Tibial artery (tissue), 4 donors: ENCODE data around the gene PHETA1.

Experiments
- DNase-seq, 2 donors: peaks; one replicate each; pipeline ENCODE4 v3.0.0-alpha.2; 2019
- H3K27ac ChIP-seq, 2 donors: fragments of 200-600 bp; sonication (generic) in 1 of 2; 1 replicate in 1 of 2; 2 replicates in 1 of 2; pipeline ENCODE4 v1.5.1; 2018 to 2019; ENCODE audit warnings: mild to moderate bottlenecking in 1 of 2
- H3K27me3 ChIP-seq, 2 donors: fragments of 200-600 bp; sonication (generic) in 1 of 2; one replicate each; pipeline versions ENCODE4 v1.5.1 to v1.6.0; 2016 to 2019
- H3K36me3 ChIP-seq, 3 donors: fragments of 200-600 bp; sonication (generic) in 2 of 3; one replicate each; pipeline ENCODE4 v1.5.1; 2016 to 2019; ENCODE audit warnings: mild to moderate bottlenecking in 2 of 3
- H3K4me1 ChIP-seq, 4 donors: fragments of 200-600 bp; sonication (generic) in 2 of 4; 1 replicate in 3 of 4; 2 replicates in 1 of 4; pipeline ENCODE4 v1.5.1; 2016 to 2019
- H3K4me3 ChIP-seq, 2 donors: fragments of 200-600 bp; sonication (generic) in 1 of 2; 1 replicate in 1 of 2; 2 replicates in 1 of 2; pipeline ENCODE4 v1.5.1; 2018 to 2019; ENCODE audit warnings: mild to moderate bottlenecking in 2 of 2
- H3K9me3 ChIP-seq, 3 donors: fragments of 200-600 bp; sonication (generic) in 1 of 3; one replicate each; pipeline ENCODE4 v1.5.1; 2016 to 2019
- intact Hi-C: fragments of 100-400 bp; cut with DNase I; formaldehyde crosslinking; loops from one replicate; pipeline ENCODE4 v1.15.0; 2023; ENCODE audit warnings: low total_unique reads
- TF ChIP-seq, protein P1 (sequence below), 2 experiments: fragments of 200-600 bp in 1 of 2; fragments of 450-650 bp in 1 of 2; IDR thresholded peaks; one replicate each; pipeline ENCODE4 v1.5.1; 2017 to 2019; ENCODE audit warnings: antibody characterized with exemption in 2 of 2, mild to moderate bottlenecking in 1 of 2, moderate library complexity in 1 of 2

Gene PHETA1

DNA sequence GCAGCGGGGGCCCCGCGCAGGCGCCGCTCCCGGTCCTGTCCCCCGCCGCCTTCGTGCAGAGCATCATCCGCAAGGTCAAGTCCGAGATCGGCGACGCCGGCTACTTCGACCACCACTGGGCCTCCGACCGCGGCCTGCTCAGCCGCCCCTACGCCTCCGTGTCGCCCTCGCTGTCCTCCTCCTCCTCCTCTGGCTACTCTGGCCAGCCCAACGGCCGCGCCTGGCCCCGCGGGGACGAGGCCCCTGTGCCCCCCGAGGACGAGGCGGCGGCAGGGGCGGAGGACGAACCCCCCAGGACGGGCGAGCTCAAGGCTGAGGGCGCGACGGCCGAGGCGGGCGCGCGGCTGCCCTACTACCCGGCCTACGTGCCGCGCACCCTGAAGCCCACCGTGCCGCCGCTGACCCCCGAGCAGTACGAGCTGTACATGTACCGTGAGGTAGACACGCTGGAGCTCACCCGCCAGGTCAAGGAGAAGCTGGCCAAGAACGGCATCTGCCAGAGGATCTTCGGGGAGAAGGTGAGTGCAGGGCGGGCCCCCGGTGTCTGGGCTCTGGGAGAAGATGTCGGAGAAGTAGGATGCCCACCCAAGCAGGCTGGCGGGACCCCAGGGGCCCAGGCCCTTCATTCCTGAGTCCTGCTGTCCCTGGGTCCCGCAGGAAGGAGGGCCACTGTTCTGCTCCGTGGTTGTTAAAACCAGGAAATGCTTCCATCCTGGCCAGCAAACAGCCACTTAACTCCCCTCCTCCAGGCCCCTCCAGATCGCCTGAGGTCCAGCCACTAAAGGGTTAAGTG is 48.4 kb downstream of the PHETA1 start:
- H3K27me3 ChIP-seq = peaks cover 0 to 31% of the 10 kb centered on the region in 2 donors
- DNase-seq = no peak
- no peaks in the 10 kb centered on the region for H3K36me3 ChIP-seq

DNA sequence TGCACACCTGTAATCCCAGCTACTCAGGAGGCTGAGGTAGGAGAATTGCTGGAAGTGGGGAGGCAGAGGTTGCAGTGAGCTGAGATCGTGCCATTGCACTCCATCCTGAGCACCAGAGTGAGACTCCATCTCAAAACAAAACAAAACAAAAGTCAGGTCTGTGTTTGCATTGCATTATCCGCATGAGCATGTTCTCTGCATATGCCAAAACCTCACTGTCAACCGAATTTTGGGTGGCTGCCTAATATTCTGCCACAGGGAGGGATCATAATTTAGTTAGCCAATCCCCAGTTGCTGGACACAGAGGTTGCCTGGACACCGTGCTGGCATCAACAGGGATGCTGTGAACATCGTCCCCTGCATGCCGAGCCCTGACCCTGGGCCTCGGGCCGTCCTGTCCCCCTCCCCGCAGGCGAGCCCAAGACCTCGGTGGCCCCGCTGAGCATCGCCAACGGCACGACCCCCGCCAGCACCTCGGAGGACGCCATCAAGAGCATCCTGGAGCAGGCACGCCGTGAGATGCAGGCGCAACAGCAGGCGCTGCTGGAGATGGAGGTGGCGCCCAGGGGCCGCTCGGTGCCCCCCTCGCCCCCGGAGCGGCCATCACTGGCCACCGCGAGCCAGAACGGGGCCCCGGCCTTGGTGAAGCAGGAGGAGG is 49.2 kb downstream of the PHETA1 start:
- Histone ChIP-seq H3K4me3 (no peak overlapping the region), H3K27ac (no peak overlapping the region), H3K27me3 (peaks cover 0 to 31% of the 10 kb centered on the region in 2 donors), H3K36me3 (no peaks in the 10 kb centered on the region), H3K4me1 (no peaks in the 10 kb centered on the region), H3K9me3 (no peaks in the 10 kb centered on the region)
- intact Hi-C loops = no loop called here
- TF ChIP-seq, protein P1, sequence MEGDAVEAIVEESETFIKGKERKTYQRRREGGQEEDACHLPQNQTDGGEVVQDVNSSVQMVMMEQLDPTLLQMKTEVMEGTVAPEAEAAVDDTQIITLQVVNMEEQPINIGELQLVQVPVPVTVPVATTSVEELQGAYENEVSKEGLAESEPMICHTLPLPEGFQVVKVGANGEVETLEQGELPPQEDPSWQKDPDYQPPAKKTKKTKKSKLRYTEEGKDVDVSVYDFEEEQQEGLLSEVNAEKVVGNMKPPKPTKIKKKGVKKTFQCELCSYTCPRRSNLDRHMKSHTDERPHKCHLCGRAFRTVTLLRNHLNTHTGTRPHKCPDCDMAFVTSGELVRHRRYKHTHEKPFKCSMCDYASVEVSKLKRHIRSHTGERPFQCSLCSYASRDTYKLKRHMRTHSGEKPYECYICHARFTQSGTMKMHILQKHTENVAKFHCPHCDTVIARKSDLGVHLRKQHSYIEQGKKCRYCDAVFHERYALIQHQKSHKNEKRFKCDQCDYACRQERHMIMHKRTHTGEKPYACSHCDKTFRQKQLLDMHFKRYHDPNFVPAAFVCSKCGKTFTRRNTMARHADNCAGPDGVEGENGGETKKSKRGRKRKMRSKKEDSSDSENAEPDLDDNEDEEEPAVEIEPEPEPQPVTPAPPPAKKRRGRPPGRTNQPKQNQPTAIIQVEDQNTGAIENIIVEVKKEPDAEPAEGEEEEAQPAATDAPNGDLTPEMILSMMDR (IDR thresholded peaks at IDR 0.05) = no peak
- no peak for DNase-seq

More for the DNA sequence above, 48.4 kb downstream of the PHETA1 start:
- Histone ChIP-seq H3K27ac (no peak overlapping the region), H3K4me1 (no peaks in the 10 kb centered on the region), H3K9me3 (no peaks in the 10 kb centered on the region), H3K4me3 (no peak overlapping the region)
- TF ChIP-seq, protein P1 (IDR thresholded peaks at IDR 0.05) = no peak
- intact Hi-C loops = no loop called here

DNA sequence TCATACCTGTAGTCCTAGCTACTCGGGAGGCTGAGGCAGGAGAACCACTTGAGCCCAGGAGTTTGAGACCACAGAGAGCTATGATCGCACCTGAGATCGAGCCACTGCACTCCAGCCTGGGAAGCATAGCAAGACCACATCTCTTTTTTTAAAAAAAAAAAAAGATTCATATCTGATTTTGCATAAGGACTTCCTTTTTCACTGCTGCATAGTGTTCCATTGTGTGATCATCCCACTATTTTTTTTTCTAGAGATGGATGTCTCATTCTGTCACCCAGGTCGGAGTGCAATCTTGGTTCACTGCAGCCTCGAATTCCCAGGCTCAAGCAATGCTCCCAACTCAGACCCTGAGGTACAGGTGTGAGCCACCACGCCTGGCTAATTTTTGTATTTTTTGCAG is 50.4 kb downstream of the PHETA1 start:
- intact Hi-C loops = no loop called here
- H3K4me1 ChIP-seq = no peaks in the 10 kb centered on the region
- peaks cover 0 to 36% of the 10 kb centered on the region in 2 donors for H3K27me3 ChIP-seq
- TF ChIP-seq, protein P1 (IDR thresholded peaks at IDR 0.05) = no peak
- DNase-seq = no peak
- no peaks in the 10 kb centered on the region for H3K36me3 ChIP-seq
- no peak overlapping the region for H3K4me3 ChIP-seq
- no peaks in the 10 kb centered on the region for H3K9me3 ChIP-seq
- no peak overlapping the region for H3K27ac ChIP-seq

DNA sequence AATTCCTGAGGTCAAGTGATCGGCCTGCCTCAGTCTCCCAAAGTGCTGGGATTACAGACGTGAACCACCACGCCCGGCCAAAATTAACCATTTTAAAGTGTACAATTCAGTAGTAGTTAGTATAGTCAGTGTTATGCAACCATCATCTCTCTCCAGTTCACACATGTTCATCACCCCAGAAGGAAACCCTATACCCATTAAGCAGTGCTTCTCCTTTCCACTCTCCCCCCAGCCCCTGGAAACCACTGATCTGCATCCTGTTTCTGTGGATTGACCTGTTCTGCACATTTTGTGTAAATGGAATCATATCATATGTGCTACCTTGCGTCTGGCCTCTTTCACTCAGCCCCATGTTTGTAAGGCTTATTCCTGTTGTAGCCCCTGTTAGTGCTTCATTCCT is 52.2 kb downstream of the PHETA1 start:
- intact Hi-C loops = no loop called here
- H3K36me3 ChIP-seq = no peaks in the 10 kb centered on the region
- TF ChIP-seq, protein P1 (IDR thresholded peaks at IDR 0.05) = no peak
- H3K9me3 ChIP-seq = no peaks in the 10 kb centered on the region
- peaks cover 0 to 36% of the 10 kb centered on the region in 2 donors for H3K27me3 ChIP-seq
- H3K27ac ChIP-seq = no peak overlapping the region
- no peak for DNase-seq
- H3K4me1 ChIP-seq = no peaks in the 10 kb centered on the region
- H3K4me3 ChIP-seq = no peak overlapping the region

DNA sequence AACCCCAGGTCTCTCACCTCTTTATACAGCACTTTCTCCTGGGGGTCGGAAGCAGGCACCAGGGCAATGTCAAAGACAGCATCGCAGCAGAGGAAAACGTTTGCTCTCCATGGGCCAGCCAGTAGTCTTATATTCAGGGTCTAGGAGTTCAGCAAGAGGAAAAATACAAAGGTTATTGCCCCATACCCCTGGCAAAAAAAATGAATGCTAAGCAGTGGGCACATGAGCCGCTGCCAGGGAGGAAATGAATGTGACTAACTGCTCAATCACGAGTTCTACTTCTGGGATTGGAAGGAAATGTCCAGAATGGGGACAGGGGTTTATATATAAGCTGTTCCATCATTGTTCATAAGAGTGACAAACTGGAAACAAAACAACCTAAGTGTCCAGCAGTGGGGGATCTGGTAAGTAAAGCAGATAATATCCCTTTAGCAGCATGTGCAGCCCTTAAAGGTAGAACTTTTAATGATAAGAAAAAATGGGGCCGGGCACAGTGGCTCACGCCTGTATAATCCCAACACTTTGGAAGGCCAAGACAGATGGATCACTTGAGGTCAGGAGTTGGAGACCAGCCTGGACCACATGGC is 53.8 kb downstream of the PHETA1 start:
- peak in 1 of 2 donors; percentile 43 for DNase-seq
- Histone ChIP-seq H3K27me3 (peaks cover 0 to 30% of the 10 kb centered on the region in 2 donors), H3K4me3 (no peak overlapping the region), H3K9me3 (no peaks in the 10 kb centered on the region), H3K4me1 (no peaks in the 10 kb centered on the region), H3K36me3 (no peaks in the 10 kb centered on the region), H3K27ac (no peak overlapping the region)
- TF ChIP-seq, protein P1 (IDR thresholded peaks at IDR 0.05) = no peak
- intact Hi-C loops = no loop called here
